ENCODE measurements around the gene SYNCRIP. TPM values are rescaled to one million over a fixed set of nuclear protein-coding genes. Genes with fewer than 3 reads are reported as not detected.
"Not testable (repeated sequence)": the region's sequence is repeated elsewhere in the genome, so short reads cannot be mapped to it uniquely, and the experiment has no call there.

SYNCRIP gene
- total RNA-seq, 1 experiment from 2014 or later, result 80.5 TPM

DNA sequence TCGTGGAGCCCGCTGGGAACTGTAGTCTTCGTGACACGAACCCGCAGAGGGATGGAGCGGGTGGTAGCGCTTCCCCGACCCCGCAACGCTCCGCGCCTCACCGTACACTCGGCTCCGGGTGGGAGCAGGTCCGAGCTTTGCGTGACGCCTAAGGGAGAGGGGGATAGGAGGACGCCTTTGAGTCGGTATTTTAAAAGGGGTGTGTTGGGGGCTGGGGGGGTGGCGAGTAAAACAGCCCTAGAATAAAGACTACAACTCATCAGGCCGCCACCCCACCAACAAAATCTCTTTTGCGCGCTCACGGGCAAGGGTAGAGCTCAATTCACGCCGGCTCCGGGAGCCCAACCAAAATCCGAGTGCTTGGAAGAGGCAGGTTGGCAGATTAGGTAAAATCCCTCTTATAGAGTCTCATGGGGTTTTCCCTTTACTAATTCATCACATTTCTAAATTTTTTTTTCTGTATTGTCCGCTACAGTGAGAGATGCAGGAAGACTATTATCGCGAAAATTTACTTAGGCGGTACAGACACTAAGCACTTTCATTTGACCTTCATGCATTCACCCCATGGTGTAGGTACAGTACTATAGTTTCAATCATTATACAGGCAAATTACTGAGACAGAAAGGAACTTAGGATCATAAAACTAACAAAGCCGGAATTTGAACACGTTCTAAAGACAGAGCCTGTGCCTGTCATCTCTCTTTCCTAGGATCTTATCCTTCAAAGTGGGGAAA, 48.3 kb downstream of the SYNCRIP start:
- no peak for DNase-seq (ENCODE audit: low read depth)

DNA sequence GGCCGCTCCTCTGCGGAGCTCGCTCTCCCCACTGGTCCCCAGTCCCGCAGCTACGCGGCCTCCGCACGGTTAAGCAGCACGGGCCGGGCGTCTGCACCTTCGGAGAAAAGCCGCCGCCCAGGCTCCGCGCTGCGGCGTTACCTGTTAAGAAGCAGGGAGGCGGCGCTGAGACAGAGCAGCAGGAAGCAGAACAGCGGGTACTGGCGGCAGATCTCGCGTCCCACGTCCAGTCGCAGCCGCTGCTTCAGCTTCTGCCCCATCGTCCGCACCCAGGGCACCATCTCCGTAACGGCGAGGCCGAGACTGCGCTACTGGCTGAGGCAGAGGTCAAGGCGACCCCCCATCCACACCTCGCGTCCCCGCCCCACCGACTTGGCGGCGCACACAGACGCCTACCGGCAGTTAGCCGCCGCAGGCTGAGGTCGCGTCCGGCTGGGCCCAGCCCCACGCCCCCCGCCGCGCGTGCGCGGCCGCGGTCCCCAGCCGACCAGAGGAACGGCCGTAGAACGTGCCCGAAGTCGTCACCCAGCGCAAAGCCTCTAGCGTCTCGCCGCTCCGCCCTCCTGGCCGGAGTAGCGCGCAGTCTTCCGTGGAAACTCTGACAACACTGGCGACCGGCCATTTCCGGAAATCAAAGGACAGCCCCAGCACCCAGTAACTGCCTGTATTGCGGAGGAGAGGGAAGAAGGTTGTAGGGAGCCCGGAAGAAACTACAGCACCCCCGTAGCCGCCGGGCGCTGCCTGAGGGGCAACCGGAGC, 49.1 kb downstream of the SYNCRIP start, which contains the start of gene SNX14:
Gene SNX14 (minus strand): TSS at position 421 of the 759 bp plus-strand sequence. CDS start 140 bp downstream, at position 281.
- peak; percentile 96 for DNase-seq (ENCODE audit: low read depth)

DNA sequence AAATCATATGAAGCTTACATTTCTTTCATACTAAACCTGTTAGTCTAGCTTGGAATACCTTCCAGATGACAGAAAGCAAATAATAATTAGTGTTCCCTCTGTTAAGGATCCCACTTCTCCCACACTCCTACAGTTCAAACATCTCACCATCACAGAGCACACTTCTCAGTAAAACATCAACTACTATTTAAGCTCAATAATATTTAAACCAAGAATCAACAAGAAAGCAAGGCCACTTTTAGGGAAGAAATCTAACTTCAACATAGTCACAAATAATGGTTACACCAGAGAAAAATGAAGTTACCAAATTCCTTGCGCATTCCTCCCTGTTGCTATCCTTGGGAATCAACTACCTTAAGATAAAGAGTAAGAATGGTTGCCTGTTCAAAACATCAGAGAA, 50.7 kb downstream of the SYNCRIP start:
- no peak for DNase-seq (ENCODE audit: low read depth)

DNA sequence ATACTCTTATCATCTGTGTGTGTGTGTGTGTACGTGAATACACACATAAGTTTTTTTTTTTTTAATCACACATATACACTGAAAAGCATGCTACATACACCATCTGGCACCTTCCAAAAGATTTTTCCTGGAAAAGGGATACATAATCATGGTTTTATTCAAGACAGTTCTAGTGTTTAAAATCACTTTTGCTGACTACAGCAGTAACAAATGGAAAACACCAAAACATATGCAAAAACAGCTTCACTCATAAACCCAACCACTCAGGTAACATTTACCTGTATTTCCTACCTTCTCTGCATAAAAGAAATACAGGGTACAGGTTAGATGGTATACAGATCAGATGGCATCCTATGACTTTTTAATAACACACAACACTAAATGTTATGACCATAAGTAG, 51.5 kb downstream of the SYNCRIP start:
- no peak for DNase-seq (ENCODE audit: low read depth)

DNA sequence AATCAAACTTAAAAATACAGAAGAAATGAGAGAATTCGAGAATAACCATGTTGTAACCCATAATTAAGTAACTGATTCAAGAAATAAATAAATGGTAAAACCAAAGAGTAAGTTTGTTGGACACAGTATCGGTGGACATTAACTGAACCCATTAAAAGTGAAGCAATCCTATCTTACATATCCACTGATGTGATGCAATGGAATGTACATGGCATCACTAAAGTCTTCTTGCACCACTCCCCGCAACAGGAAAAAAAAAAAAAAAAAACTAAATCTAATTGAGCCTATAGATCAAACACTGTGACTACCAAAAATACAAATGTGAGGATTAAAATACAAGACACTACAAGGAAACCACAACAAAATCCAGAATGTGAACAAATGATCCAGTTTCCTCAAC, 56.9 kb downstream of the SYNCRIP start:
- DNase-seq (ENCODE audit: low read depth), result no peak

DNA sequence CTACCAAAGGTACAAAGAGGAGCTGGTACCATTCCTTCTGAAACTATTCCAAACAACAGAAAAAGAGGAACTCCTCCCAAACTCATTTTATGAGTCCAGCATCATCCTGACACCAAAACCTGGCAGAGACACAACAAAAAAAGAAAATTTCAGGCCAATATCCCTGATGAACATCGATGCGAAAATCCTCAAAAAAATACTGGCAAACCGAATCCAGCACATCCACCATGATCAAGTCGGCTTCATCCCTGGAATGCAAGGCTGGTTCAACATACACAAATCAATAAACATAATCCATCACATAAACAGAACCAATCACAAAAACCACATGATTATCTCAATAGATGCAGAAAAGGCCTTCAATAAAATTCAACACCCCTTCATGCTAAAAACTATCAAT, 59.9 kb downstream of the SYNCRIP start:
- DNase-seq (ENCODE audit: low read depth), result not testable (repeated sequence)

DNA sequence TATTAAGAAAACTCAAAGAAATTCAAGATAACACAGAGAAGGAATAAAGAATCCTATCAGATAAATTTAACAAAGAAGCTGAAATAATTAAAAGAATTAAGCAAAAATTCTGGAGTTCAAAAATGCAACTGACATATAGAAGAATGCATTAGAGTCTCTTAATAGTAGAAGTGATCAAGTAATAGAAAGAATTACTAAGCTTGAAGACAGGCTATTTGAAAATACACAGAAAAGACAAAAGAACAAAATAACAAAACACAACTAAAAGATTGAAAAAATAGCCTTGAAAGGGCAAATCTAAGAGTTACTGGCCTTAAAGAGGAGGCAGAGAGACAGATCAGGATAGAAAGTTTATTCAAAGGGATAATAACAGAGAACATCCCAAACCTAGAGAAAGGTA, 61.1 kb downstream of the SYNCRIP start:
- no peak for DNase-seq (ENCODE audit: low read depth)

DNA sequence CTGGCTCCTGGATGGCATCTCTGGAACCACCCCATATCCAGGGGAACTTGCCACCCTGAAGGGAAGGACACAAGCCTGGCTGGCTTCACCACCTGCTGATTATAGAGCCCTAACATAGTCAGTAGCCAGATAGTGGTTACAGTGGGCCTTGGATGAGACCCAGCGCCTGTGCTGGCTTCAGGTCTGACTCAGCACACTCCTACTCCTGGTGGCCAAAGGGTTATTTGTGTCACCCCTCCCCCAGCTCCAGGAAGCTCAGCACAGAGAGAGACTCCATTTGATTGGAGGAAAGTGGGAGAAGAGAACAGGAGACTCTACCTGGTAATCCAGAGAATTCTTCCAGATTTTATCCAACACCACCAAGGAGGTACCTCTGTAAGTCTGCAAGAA, 61.8 kb downstream of the SYNCRIP start:
- peak; percentile 84 for DNase-seq (ENCODE audit: low read depth)

DNA sequence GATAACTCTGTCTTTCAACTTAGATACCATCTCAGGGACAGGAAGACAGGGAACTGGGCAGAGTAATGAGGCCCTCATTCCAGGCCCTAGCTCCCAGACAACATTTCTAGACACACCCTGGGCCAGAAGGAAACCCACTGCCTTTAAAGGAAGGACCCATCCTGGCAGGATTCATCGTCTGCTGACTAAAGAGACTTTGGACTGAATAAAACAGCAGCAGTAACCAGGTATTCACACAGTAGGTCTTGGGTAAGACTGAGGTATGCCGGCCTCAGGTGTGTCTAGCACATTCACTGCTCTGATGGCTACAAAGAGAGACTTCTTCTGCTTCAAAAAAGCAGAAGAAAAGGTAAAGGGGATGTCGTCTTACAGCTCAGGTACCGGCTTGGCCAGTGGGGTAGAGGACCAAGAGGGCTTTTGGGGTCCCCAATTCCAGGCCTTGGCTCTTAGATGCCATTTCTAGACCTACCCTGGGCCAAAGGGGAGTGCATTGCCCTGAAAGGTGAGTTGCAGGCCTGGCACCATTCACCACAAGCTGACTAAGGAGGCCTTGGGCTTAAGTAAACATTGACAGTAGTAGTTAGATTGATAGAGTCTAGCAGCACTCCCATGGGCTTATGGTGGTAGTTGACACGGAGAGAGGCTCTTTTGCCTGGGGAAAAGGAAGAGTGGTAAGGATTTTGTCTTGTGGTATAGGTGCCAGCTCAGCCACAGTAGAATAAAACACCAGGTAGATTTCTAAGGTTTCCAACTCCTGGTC, 62.4 kb downstream of the SYNCRIP start:
- DNase-seq (ENCODE audit: low read depth), result peak; percentile 44

DNA sequence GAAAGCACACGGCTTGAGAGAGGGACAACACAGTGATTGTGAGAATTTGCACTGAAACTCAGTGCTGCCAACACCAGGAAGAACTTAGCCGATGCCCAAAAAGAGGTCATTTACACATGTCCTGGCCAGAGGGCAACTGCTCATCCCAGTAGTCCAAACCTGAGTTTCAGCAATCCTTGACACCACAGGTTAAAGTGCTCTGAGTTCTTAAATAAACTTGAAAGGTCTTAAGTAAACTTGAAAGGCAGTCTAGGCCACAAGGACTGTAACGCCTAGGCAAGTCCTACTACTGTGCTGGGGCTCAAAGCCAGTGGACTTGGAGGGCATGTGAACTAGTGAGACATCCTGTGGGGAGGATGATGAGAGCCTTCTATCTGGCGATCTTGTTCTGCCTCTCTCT, 63.1 kb downstream of the SYNCRIP start:
- no peak for DNase-seq (ENCODE audit: low read depth)

DNA sequence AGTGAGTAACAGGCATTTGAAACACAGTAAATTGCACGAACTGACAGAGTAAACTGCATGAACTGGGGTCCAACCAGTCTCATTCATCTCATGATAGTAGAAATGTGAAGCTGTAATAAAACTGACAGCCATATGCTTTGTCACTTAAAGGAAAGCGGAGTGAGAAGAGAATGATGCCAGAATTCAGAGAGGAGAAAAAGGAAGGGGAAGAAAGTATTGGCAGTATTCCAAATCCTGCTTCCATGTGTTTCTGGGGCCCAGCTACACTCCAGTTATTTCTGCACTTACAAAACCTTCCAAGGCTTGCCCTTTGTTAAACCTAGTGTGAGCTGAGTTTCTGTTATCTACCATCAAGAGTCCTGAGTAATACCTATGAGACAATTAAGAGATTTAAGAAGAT, 66.2 kb downstream of the SYNCRIP start:
- DNase-seq (ENCODE audit: low read depth), result peak; percentile 8

DNA sequence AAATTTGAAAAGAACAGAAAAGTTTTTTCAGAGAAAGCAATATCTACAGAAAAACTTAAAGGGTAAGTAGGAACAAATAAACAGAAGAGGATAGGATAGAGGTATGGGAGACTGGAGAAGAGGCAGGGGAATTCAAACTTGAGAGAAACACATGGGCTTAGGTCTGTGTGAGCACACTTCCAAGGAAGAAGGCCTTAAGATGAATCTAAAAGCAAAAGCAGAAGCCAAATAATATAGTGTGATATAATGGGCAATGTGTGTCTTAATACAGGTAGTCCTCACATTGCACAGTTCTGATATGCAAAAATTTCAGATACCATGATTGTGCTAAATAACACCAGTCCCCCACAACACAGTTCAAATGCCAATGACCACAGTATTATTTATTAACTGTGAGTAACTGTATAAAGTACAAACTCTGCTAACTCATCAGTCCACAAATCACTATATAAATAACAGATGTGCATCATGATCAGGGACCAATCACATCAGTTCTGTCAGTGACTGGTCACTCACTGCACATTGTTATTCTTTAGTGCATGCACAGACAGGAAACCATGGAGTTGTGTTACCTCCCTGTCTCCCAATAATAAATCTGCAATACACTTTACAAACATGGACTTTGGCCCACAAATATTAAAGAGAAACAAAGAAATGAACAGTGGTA, 67.6 kb downstream of the SYNCRIP start:
- DNase-seq (ENCODE audit: low read depth), result peak; percentile 26

DNA sequence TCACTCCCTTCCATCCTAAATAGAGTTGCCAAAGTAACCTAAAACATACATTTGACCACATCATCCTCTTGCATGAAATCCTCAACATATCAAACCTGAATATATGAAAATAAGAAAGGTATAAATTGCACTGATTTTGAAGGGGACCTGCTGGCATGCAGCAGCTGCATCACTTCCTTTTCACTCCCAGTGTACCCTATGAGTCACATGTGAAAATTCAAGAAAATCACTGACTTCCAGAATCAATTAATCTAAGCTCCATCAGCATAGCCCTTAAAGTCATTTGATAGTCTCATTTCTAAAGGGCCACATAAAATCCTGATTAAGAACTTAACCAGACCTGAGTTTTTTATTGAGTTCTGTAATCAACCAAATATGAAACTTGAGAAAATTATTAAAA, 73.4 kb downstream of the SYNCRIP start:
- peak; percentile 30 for DNase-seq (ENCODE audit: low read depth)

DNA sequence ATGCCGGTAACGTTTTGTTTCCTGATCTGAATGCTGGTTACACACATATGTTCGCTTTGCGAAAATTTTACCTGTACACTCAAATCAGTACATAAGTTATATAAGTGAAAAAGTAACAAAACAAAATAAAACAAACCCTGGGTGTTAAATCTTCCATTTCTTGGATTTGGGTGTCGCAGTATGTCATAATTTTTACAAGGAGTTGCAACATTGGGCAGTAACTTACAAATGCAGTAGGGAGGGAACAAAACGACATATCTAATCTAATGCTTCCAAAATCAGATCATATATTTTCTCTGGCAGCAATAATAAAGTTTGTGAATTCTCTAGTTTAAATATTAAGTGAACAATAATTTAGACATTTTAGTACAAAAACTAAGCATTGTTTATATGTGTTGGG, 74.3 kb downstream of the SYNCRIP start:
- no peak for DNase-seq (ENCODE audit: low read depth)

DNA sequence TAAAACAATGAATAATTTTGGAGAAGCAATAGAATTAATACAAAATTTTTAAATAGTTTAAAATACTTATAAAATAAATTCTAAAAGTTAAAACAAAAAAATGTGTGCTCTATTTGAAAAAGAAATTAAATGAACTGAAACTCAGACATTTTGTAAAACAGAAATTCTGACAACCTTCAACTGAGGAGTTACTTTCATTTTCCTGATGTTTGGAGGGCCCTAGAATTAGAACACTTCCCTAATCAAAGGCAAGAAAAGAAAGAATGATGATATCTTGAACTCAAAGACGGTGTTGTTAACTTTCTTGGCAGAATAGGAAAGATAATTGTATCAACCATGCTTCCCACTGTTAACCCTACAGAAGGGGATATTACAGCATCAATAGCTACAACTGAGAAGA, 77.0 kb downstream of the SYNCRIP start:
- no peak for DNase-seq (ENCODE audit: low read depth)

DNA sequence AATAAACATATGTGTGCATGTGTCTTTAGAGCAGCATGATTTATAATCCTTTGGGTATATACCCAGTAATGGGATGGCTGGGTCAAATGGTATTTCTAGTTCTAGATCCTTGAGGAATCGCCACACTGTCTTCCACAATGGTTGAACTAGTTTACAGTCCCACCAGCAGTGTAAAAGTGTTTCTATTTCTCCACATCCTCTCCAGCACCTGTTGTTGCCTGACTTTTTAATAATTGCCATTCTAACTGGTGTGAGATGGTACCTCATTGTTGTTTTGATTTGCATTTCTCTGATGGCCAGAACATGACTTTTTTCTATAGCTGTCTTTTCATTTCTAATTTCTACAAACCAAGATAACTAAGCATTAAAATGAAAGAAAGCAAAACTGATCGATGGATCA, 78.5 kb downstream of the SYNCRIP start:
- DNase-seq (ENCODE audit: low read depth), result not testable (repeated sequence)

Other genes starting within 250 kb of the SYNCRIP start
- gene NT5E, start 192.8 kb downstream of the SYNCRIP start, total RNA-seq (2014; rRNA removed; shearing (Covaris generic)), result 395 and 427 TPM in 2 replicates
- 133 and 182 TPM in 2 replicates for gene SNX14, start 49.0 kb downstream of the SYNCRIP start, total RNA-seq (2014; rRNA removed; shearing (Covaris generic))

Measured in RPMI7951 (cell line).